Left ventricle myocardium inferior (tissue), 1 donor: ENCODE measurements around the gene RAB3C. TPM values are rescaled to one million over a fixed set of nuclear protein-coding genes. Genes with fewer than 3 reads are reported as not detected.

Experiments used
- total RNA-seq: library from RNA; stranded (reverse); fragmentation: NEBNext Ultra II Directional; extraction: Animal tissue kit (Norgen Biotek cat#: 25700); gene quantifications from one replicate; pipeline ENCODE4 v1.2.1, GENCODE V29; 2021
- donor health status: DM: no; HTN: yes; CAD: no; lungs with severe emphysema.

RAB3C gene
- total RNA-seq, 1 donor from 2014 or later, result 1.2 TPM

Other genes starting within 250 kb of the RAB3C start
- gene PLK2, start 123.0 kb upstream of the RAB3C start, total RNA-seq, result 58.9 TPM
- gene GAPT, start 91.6 kb upstream of the RAB3C start, total RNA-seq, result 0.22 TPM